GM21529 (cell line): ENCODE results near the gene IL17RE.
"Not testable (repeated sequence)": the region's sequence is repeated elsewhere in the genome, so short reads cannot be mapped to it uniquely, and the experiment has no call there.

Source experiments
- ATAC-seq: cut with Tn5 transposase; IDR thresholded peaks from one replicate; pipeline ENCODE4 v1.9.1; 2021; ENCODE audit not compliant: unreplicated experiment

The IL17RE gene

GRCh38 chr3:9932843-9933560 lies 30.4 kb downstream of the IL17RE start:
- ATAC-seq: peak; percentile 62

GRCh38 chr3:9933561-9934234 lies 31.1 kb downstream of the IL17RE start, which contains the start of gene CRELD1:
CRELD1 (plus strand) TSS chr3:9933834; CDS start chr3:9934439, 605 bp downstream.
- peak; percentile 87 for ATAC-seq

- ATAC-seq: no peak
These were observed 31.6 kb downstream of the IL17RE start for GRCh38 chr3:9934235-9934621.

GRCh38 chr3:9934993-9935392 lies 32.3 kb downstream of the IL17RE start:
- no peak for ATAC-seq

- no peak for ATAC-seq
These were observed 33.4 kb downstream of the IL17RE start for GRCh38 chr3:9935966-9936510.

GRCh38 chr3:9937486-9938238 lies 35.0 kb downstream of the IL17RE start:
- no peak for ATAC-seq

- no peak for ATAC-seq
These were observed 36.3 kb downstream of the IL17RE start for GRCh38 chr3:9938966-9939365.

GRCh38 chr3:9939906-9940305 lies 37.3 kb downstream of the IL17RE start:
- ATAC-seq: not testable (repeated sequence)

GRCh38 chr3:9940746-9941145 lies 38.1 kb downstream of the IL17RE start:
- no peak for ATAC-seq

- ATAC-seq: no peak
These were observed 39.5 kb downstream of the IL17RE start for GRCh38 chr3:9942164-9942563.

- no peak for ATAC-seq
These were observed 40.5 kb downstream of the IL17RE start for GRCh38 chr3:9942934-9943690.

GRCh38 chr3:9944271-9944670 lies 41.6 kb downstream of the IL17RE start:
- ATAC-seq: no peak

- ATAC-seq: no peak
These were observed 42.7 kb downstream of the IL17RE start for GRCh38 chr3:9945358-9945757.

GRCh38 chr3:9946112-9947024 lies 43.7 kb downstream of the IL17RE start:
- peak; percentile 48 for ATAC-seq

GRCh38 chr3:9947025-9947995 lies 44.7 kb downstream of the IL17RE start:
- no peak for ATAC-seq

- no peak for ATAC-seq
These were observed 45.9 kb downstream of the IL17RE start for GRCh38 chr3:9948586-9948985.

- no peak for ATAC-seq
These were observed 46.5 kb downstream of the IL17RE start for GRCh38 chr3:9949115-9949514.

- ATAC-seq: no peak
These were observed 47.0 kb downstream of the IL17RE start for GRCh38 chr3:9949626-9950025.

- peak; percentile 44 for ATAC-seq
These were observed 48.5 kb downstream of the IL17RE start for GRCh38 chr3:9951126-9951525.
